VCaP (cell line): ENCODE data around the gene KIF1A.

Experiments
- H3K27ac ChIP-seq: fragments of 450-650 bp; 2 replicates; pipeline ENCODE4 v1.5.1; 2017
- CTCF ChIP-seq: fragments of 450-650 bp; conservative IDR thresholded peaks from 2 replicates; pipeline ENCODE4 v1.5.1; 2017; ENCODE audit warnings: mild to moderate bottlenecking, moderate library complexity

Gene KIF1A

GRCh38 chr2:240727439-240727838 is 92.6 kb downstream of the KIF1A start:
- TF ChIP-seq CTCF, result no peak
- no peak overlapping the region for H3K27ac ChIP-seq

GRCh38 chr2:240726876-240727275 is 93.1 kb downstream of the KIF1A start:
- H3K27ac ChIP-seq, result no peak overlapping the region
- no peak for TF ChIP-seq CTCF

GRCh38 chr2:240725671-240726070 is 94.3 kb downstream of the KIF1A start:
- H3K27ac ChIP-seq, result no peak overlapping the region

GRCh38 chr2:240725266-240725665 is 94.8 kb downstream of the KIF1A start:
- no peak overlapping the region for H3K27ac ChIP-seq
- TF ChIP-seq CTCF, result no peak

More at GRCh38 chr2:240725671-240726070, 94.3 kb downstream of the KIF1A start:
- no peak for TF ChIP-seq CTCF

GRCh38 chr2:240724431-240724830 is 95.6 kb downstream of the KIF1A start:
- TF ChIP-seq CTCF, result no peak
- no peak overlapping the region for H3K27ac ChIP-seq

- H3K27ac ChIP-seq, result no peak overlapping the region
- no peak for TF ChIP-seq CTCF
Measured at GRCh38 chr2:240723851-240724250, 96.2 kb downstream of the KIF1A start.

GRCh38 chr2:240722796-240723735 is 97.0 kb downstream of the KIF1A start:
- no peak for TF ChIP-seq CTCF
- no peak overlapping the region for H3K27ac ChIP-seq
